HEK293 (cell line): Measurements from ENCODE around the gene PDE4D.

ENCODE experiments used
- CTCF ChIP-seq: fragments of 450-650 bp; formaldehyde crosslinking; IDR thresholded peaks from 2 replicates; pipeline ENCODE4 v1.5.1; 2016; ENCODE audit warnings: missing biosample characterization, missing genetic modification characterization
- EGR2 ChIP-seq: fragments of 450-650 bp; formaldehyde crosslinking; IDR thresholded peaks from 2 replicates; pipeline ENCODE4 v1.5.1; 2016; ENCODE audit warnings: low read depth, missing biosample characterization, missing genetic modification characterization
- HOXC10 ChIP-seq: sonication (generic); formaldehyde crosslinking; IDR thresholded peaks from 2 replicates; pipeline ENCODE4 v1.8.1; 2023; ENCODE audit warnings: mild to moderate bottlenecking, missing genetic modification reagents
- KLF7 ChIP-seq: fragments of 450-650 bp; formaldehyde crosslinking; IDR thresholded peaks from 2 replicates; pipeline ENCODE4 v1.5.1; 2016; ENCODE audit warnings: missing biosample characterization, missing genetic modification characterization, borderline replicate concordance
- REPIN1 ChIP-seq: fragments of 450-650 bp; formaldehyde crosslinking; IDR thresholded peaks from 2 replicates; pipeline ENCODE4 v1.5.1; 2017; ENCODE audit warnings: missing biosample characterization, missing genetic modification characterization, low read depth
- YY1 ChIP-seq: fragments of 450-650 bp; formaldehyde crosslinking; IDR thresholded peaks from 2 replicates; pipeline ENCODE4 v1.5.1; 2018; ENCODE audit warnings: missing biosample characterization, missing genetic modification characterization
- ZEB2 ChIP-seq: fragments of 450-650 bp; formaldehyde crosslinking; IDR thresholded peaks from 2 replicates; pipeline ENCODE4 v1.5.1; 2016; ENCODE audit warnings: missing biosample characterization, missing genetic modification characterization
- ZNF121 ChIP-seq: fragments of 450-650 bp; formaldehyde crosslinking; IDR thresholded peaks from 2 replicates; pipeline ENCODE4 v1.5.1; 2016; ENCODE audit warnings: missing biosample characterization, missing genetic modification characterization
- ZNF239 ChIP-seq: fragments of 450-650 bp; formaldehyde crosslinking; IDR thresholded peaks from 2 replicates; pipeline ENCODE4 v1.5.1; 2016; ENCODE audit warnings: missing biosample characterization, missing genetic modification characterization
- ZNF24 ChIP-seq: fragments of 450-650 bp; formaldehyde crosslinking; IDR thresholded peaks from 2 replicates; pipeline ENCODE4 v1.5.1; 2016; ENCODE audit warnings: missing biosample characterization, missing genetic modification characterization
- ZNF580 ChIP-seq: fragments of 450-650 bp; formaldehyde crosslinking; IDR thresholded peaks from 2 replicates; pipeline ENCODE4 v1.5.1; 2016; ENCODE audit warnings: missing biosample characterization, missing genetic modification characterization
- ZNF600 ChIP-seq: fragments of 450-650 bp; formaldehyde crosslinking; IDR thresholded peaks from 2 replicates; pipeline ENCODE4 v1.5.1; 2016; ENCODE audit warnings: missing biosample characterization, missing genetic modification characterization
- ZNF830 ChIP-seq: fragments of 450-650 bp; IDR thresholded peaks from 2 replicates; pipeline ENCODE4 v1.5.0; 2018; ENCODE audit warnings: missing biosample characterization, missing genetic modification characterization, low read depth, mild to moderate bottlenecking, moderate library complexity

- TF ChIP-seq ZNF600 (tag by site-specific recombination) (no peak), ZNF580 (tag by site-specific recombination) (no peak), CTCF (tag by site-specific recombination) (no peak), HOXC10 (CRISPR knock-in tag) (no peak), ZNF239 (no peak), ZNF121 (tag by site-specific recombination) (no peak), KLF7 (tag by site-specific recombination) (no peak), ZNF24 (tag by site-specific recombination) (no peak), YY1 (tag by site-specific recombination) (no peak), ZNF830 (tag by site-specific recombination) (no peak), REPIN1 (tag by site-specific recombination) (no peak), ZEB2 (no peak), EGR2 (no peak)
These were observed 643.8 kb downstream of the PDE4D start for GRCh38 chr5:59249726-59250125.
